ENCODE results near the gene AOAH.

Gene AOAH

DNA sequence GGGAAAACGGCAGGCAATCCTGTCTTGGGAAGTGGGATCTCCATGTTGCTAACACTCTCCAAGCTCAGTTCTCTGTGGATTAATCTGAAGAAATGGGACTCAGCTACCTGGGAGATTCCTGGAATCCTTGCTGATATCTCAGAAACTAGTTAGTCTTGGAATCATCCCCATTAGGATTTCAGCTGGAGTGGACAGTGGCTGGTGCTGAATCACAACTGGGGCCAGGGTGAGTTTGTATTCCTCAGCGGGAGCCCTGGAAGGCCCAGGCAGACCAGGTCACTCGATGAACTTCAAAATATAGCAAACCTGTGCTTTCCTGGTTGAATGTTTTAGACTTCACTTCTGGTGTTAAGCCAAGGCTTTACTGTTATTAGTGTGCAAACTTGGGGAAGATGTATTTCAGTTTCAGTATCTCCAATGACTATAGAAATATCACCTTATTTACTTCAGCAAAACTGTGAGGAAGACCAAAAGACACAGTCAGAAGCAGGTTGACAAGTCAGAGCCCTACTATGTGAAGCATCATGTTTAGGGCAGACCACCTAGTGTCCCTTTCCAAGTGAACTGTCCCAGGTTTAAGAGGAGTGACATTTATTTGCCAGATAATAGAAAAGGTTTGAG, 126.1 kb downstream of the AOAH start:
- DNase-seq: no peak

DNA sequence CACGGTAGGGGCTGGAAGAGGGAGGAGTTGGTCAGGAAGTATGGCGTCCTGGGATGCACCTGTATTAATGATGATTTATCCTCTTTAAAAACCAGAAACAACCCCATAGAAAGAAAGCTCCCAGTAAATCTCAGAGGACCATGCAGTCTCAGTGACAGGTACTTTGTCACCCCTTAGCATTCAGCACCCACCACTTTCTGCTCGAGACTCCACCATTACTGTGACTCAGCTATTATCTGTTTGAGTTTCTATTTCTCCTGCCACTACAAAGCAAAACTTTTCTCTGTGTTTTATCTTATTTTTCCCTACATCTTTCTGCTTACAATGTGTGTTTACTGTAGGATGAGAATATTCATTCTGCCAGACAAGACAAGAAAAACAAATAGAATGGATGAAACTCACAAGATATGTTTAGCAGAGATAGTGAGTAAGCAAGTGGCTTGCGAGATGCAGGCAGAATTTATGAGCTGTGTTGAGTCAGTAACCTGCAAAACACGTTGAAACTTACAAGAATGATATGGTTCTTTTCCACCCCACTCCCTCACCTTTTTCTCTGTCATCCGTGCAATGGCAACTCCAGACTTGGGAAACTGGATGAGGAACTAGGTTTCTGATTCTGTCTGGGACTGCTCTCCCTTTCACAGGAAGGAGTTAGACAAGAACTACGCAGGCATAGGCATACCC, 127.1 kb downstream of the AOAH start:
- no peak for DNase-seq

DNA sequence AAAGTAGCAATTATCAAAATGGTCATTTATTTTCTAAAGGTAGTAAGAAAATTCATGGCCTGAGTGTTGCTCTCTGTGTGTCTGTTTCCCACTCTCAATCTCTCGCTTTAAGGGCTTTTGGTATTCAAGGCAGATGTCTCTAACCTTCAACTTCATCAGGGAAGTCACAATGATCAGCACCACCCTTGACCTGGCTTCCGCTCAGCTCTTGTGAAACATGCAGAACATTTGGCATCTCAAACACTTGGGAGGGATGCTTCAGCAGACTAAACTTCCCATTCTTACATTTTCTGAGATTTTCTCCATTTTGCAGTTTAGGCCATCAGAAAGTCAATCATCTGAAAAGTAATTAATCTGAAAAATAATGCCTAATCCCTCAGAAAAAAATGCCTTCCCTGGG, 129.8 kb downstream of the AOAH start:
- no peak for DNase-seq

DNA sequence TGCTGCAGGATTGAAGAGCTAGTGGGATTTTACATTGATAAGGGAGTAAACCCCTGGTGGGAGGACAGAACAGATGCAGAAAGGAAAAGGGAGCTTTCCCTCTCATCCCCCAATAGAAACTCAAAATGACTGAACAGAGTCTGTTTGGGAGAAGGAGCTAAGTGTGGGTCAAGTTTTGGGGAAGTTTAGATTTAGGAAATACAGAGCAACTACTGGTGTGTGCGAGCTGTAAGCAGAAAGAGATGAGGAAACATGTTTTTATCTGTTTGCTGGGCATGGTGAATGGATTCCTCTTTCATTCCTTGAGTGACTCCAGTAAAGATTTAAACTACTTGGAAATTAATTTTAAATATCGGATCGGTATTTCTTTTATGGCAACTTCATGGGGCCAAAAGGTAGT, 132.7 kb downstream of the AOAH start:
- DNase-seq: no peak

DNA sequence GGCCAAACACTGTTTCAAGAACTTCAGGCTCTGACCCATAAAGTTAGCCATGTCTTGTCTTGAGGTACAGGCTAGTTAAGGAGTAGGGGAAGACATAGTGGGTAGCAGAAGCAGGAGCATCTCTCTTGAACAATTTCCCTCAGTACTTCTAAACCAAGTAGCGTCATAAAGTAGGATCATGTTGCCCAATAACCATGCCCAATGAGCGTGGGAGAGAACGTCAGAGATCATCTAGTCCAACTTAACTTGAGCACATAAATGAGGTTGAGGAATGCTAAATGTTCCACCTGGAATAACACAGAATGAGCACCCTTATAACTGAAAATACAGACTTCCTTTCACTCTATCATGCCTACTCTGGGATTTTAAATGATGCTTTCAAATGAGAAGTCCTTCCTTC, 134.9 kb downstream of the AOAH start:
- DNase-seq: no peak

DNA sequence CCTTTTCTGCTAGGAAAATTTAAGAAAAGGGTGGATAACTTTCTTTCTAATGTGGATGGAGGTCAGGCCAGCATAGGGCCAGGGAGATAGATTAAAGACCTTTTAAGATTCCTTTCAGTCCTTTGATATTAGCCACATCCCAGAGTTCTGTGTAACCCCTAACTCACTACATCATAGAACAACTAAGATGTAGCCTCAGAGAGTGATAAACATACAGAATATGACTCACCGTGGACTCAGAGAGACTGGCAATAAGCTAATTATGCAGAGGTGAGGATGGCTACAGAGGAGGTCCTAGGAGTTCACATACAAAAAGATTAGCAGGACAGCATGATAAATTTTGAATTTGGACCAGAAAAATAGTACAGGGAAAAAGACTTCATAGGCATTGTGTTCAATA, 141.0 kb downstream of the AOAH start:
- no peak for DNase-seq

DNA sequence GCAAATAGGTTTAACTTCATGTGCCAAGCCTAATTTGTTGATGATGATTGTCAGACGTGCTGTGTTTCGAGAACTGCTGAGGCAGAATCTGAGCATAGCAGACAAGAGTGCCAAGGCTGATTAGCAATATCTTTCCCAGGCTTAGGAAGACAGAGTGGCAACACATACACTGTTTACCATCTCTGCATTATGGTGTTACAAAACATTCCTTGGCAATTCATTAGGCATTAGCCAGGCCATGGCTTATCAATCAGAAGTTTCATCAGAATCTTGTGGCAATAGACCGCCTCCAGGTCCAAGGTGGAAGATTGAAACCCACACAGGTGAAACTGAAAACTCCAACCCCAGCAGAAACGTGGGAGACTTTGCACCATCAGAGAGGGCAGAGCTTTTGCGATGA, 148.5 kb downstream of the AOAH start:
- no peak for DNase-seq

GRCh38 chr7:36573066-36573465, 151.2 kb downstream of the AOAH start:
- DNase-seq: no peak

DNA sequence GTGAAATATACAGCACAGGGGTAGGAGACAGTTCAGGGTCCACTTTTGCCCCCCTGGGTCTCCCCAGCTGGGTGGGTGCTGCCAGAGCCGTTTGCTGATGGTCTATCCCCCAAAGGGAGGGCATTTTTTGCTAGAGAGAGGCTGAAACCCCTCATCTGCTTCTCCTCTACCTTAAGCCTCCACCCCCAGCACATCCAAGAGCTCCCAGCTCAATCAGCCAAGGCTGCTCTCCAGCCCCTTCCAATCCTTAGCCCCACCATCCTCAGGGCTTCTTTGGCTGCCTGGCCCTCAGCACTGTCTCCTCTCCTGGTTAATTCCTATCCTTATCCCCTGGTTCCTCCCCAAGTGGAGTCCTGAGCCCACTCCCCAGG, 153.1 kb downstream of the AOAH start:
- DNase-seq: no peak

DNA sequence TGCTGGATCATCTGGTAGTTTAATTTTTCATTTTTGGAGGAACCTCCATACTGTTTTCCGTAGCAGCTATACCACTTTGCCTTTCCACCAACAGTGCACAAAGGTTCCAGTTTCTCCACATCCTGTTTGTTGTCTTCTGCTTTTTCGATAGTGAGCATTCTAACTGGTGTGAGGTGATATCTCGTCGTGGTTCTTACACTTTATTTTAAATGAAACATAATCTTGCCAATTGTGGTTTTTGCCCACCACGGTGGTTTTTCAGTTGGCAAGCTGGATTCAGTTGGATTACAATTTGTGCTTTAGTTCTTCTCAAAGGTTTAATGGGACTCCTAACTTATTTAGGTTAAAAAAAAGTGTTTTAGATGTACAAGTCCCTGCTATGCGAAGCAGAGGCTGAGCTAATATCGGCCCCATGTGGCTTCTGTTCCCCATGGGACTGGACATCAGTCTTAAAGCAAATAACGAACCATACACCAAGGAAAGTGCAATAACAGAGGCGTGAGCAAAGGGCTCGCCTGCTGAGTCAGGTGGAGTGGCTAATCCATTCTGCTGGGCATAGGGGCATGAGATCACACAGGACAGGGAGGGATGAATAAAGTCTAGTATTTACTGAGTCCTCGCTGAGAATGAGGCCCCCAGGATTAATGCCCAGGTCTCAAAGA, 153.6 kb downstream of the AOAH start:
- no peak for DNase-seq

DNA sequence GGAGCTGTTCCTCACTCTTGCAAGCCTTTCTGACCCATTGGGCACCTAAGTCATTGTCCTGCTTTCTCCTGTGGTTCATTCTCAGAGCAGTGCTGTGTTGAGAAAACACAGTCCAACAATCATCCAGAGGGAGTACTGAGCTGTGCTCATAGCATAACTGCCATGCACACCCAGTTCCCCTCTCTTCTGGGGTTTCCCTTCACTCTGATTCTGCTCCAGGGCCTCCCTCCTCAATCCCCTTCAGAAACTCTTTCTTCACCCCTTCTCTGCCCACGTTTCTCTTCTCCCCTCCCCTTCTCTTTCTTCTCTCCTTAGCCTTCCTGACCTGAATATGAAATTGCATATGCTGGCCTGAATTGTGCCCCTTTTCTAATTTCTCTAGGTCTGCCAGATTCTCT, 155.8 kb downstream of the AOAH start:
- DNase-seq: no peak

- DNase-seq: no peak
Measured at GRCh38 chr7:36567699-36568451, 156.4 kb downstream of the AOAH start.

GRCh38 chr7:36565792-36566356, 158.4 kb downstream of the AOAH start:
- DNase-seq: no peak

DNA sequence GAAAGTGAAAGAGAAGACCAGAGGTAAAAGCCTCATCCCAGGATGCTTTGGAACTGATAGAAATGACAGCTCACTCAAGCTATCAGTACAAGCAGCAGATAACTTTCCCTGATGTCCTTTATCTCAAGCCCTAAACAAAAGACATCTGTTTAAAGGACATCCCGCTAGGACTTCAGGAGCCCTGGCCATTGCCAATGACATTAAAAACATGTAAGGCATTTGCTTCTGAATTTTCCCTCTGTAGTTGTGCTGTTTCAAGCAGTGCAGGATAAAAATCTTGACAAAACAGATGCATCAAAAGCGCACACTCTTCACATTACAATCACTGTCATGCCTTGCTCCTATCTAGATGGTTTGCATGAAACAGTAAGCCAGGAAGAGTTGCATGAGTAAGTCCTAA, 159.8 kb downstream of the AOAH start:
- no peak for DNase-seq

- no peak for DNase-seq
Measured at GRCh38 chr7:36563706-36564327, 160.5 kb downstream of the AOAH start.

- DNase-seq: no peak
Measured at GRCh38 chr7:36562121-36562520, 162.2 kb downstream of the AOAH start.

- no peak for DNase-seq
Measured at GRCh38 chr7:36549029-36549428, 175.3 kb downstream of the AOAH start.

DNA sequence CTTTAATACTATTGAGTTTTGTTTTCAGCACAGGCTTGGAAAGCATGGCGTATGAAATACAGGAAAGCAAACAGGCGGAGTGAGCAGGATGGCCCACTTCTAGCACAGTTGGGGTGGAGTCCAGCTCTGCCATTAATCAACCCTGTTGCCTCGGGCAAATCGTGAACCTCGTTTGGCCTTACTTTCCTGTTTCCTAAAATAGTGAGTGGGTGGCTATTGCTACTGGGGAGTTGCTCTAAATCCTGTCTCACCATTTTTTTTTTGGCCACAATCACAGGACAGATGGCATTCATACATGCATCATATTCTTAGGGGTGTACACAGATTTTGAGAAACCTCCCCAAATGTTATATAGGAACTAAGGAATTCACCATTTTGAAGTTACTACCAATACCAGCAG, 176.9 kb downstream of the AOAH start:
- DNase-seq: no peak

DNA sequence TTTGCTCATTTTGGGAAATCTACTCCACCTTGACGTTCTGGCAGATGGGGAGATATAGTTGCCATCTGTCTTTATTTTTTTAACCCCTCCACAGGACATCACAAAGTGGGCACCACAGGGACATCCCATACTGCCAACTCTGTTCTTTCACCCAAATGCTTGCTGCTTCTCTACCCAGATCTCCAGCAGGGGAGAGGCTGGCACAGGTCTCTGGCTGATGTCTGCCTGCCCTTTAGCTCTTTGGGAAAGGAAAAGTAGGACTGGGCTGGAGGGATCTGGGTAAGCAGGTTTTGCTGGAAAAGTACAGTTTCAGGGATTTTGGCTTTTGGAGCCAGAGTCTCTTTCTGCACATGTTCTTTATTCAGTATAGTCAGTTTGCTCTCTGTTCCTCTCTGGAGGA, 178.0 kb downstream of the AOAH start:
- DNase-seq: no peak

DNA sequence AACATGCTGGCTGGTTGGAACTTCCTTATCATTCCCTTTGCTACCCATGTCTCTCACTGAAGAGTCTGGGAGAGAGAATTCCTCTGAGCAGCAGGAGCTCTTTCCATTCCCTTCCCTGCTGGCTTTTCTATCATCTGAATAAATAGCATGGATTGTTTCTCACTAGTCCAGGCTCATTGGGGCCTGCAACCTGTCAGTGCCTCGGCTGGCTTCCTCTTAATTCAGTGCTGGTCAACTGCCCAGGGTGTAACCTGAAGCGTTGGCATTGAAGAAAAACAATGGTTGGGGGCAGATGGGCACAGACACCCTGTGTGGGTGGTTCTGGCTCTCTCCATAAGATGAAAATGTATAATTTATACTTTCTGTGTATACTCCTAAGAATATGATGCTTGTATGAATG, 179.0 kb downstream of the AOAH start:
- DNase-seq: no peak

DNA sequence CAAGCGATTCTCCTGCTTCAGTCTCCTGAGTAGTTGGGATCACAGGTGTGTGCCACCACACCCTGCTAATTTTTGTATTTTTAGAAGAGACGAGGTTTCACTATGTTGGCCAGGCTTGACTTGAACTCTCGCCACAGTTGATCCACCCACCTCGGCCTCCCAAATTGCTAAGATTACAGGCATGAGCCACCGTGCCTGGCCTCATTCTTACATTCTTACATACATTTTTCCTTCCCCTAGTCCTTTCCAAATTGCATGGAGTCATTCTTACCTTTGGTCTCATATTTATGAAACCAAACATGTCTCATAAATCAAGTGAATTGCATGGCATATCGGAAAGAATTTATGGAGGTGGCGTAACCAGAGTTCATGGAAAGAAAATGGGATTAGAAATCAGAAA, 186.2 kb downstream of the AOAH start:
- DNase-seq: no peak

DNA sequence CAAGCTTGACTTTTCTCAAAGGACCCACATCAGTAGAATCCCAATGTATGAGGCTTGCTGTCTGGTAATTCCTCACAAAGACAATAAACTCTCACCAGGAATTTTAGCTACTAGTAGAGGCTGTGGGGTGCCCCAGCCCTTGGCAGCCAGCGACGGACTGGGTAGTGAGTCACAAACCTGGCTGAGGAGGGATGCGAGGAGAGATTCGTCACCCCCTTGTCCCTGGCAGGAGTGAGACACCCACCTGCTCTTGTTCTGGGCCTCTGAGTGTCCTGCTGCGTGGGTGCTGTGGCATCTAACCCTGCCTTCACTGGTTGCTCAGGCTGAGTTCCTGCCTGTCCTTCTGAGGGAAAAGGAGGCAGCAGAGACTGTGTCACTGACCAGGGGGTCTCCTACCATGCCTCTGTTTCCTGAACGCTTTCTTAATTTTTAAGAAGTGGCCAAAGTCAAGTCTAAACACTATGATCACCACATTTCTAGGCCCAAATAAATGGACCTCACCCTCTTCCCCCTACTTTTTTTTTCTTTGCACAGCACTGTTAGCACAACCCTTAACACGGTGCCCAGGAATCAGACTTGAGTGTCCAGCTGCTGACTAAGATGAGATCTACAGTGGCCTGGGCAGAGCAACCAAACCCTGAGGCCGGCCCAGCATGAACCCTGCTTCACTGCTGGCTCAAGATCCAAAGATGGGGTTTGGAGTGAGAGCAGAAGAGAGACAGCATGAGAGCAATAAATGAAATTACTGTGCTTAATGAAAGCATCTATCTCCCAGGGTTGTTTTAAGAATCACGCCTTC, 188.2 kb downstream of the AOAH start:
- DNase-seq: no peak
